Iris pigment epithelial cell (primary cell): ENCODE measurements around the gene UBE2C.
"Not testable (repeated sequence)": the region's sequence is repeated elsewhere in the genome, so short reads cannot be mapped to it uniquely, and the experiment has no call there.

Experiments used
- DNase-seq: peaks from one replicate; pipeline ENCODE4 v3.0.0-alpha.2; 2011; ENCODE audit warnings: low read depth

UBE2C gene

DNA sequence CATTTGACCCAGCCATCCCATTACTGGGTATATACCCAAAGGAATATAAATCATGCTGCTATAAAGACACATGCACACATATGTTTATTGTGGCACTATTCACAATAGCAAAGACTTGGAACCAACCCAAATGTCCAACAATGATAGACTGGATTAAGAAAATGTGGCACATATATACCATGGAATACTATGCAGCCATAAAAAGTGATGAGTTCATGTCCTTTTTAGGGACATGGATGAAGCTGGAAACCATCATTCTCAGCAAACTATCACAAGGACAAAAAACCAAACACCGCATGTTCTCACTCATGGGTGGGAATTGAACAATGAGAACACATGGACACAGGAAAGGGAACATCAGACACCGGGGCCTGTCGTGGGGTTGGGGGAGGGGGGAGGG, 14.5 kb upstream of the UBE2C start:
- DNase-seq: not testable (repeated sequence)

DNA sequence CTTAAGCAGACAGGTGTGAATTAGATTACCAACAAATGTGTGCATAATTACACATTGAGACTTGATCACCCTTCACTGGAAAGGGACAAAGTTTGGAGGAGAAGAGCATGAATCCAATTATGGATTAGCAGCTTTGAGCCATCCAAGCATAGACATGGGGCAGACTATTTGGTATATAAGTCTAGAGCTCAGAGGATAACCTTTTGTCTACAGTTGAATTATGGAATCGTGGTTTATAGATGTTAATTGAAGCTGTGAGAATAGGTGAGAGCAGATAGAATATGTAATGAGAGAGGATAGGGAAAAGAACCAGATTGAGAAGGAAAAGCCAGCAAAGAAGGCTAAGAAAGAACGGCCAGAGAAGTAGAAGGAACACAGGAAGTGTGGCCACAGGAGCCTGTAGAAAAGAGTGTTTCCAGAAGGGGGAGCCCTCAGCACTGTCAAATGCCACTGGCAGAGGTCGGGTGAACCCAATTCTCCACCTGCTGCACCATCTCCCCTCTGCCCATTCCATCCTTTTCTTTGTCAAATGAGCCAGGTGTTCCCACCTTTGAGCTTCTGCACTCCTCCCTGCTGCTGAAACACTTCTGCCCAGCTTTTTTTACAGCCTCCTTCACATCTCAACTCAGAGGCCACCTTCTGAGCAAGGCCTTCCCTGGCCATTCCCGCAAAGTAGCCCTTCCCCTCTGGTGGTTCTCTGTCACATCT, 13.4 kb upstream of the UBE2C start:
- peak; percentile 51 for DNase-seq

DNA sequence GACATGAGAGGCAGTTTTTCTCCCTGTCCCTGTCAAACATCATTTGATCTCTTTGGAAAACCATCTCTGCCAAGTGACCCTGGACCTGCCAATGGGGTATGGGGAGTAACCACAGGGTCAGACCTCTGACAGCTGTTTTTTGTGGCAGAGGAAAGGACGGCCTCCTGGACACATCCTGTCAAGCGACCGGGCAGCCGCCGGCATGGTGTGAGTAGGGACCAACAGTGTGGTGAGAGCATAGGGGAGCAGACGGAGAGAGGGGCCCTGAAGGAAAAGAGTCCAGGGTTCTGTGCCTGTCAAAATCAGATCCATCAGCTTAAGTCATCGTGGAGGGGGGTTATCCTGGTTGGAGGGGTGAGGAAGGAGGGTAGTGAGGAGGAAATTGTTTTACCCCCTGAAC, 10.6 kb upstream of the UBE2C start:
- DNase-seq: no peak

DNA sequence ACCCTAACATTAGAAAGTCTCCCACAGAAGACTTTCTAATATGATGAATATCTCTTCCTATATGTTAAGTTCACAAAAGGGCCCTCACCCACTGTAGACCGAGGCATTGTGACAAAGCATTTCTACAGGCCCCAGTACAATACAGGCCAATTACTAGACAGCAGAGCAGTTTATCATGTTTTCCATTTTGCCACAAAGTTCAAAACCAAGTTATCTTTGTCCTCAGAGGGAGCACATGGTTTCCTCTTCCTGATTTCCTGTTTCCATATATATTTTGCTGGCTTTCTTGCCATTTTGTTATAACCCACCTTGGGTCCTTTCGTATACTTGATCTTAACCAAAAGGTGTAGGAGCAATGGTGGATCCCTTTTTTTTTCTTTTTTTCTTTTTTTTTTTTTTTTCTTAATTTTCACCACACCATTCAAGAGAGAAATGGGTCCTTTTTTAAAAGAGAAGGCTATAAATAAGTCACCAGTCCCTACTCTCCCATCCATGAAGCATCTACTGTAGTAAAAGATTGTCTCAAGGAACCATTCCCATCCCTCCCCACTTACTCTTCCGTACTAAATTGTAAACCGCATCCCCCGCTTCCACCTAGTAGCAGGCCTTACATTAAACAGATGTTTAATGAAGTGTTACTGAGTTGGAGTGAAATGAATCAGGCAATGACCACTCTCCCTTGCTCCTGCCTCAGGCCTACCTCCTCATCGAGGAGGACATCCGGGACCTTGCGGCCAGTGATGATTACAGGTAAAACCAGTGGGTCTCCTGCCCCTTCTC, 2.1 kb upstream of the UBE2C start:
- no peak for DNase-seq

DNA sequence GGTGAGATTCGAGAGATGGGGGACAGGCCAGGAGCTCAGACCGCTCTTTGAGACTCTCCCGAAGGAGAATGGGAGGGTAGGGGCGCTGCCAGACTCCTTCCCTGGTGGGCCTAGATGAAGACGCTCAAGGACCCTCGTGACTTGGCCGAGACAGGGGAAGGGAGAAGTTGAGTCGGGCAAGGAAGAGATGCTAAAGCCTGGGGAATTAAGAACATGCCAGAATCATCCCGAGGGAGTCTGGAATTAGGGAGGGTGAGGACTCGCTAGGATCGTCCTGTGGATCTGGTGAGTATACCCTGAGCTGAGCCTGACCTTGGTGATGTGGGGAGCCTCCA, 529 bp downstream of the UBE2C start:
- DNase-seq: no peak

DNA sequence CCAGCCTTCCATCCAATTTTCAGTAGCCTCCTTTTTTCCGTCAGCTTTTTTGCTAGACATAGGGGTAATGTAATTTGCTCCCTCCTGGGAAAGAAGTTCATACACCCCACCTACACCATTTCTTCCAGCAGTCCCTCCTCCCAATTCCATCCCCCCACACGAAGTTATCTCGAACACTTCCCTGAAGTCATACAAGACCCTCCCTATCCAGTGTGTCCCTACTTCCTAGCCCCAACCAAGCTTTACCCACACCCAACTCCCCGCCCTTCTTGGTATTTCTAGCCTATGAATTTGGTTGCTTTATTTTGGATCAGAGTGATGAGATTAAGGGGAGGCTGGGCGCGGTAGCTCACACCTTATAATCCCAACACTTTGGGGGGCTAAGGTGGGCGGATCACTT, 1.0 kb downstream of the UBE2C start:
- DNase-seq: no peak

DNA sequence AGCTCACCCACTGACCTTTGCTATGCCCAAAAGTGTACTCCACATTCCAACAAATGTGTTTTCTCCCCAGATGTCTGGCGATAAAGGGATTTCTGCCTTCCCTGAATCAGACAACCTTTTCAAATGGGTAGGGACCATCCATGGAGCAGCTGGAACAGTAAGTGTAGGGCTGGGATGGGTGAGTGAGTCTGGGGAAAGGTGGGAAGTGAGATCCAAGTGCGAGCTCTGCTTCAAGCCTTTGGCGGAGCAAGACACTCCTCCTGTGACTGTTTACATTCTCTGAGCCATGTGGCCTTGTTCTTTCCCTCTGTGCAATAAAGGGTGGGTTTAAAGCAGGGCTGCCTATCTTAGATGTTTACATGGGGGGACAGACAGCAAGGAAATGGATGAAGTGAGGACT, 1.9 kb downstream of the UBE2C start:
- peak; percentile 41 for DNase-seq

DNA sequence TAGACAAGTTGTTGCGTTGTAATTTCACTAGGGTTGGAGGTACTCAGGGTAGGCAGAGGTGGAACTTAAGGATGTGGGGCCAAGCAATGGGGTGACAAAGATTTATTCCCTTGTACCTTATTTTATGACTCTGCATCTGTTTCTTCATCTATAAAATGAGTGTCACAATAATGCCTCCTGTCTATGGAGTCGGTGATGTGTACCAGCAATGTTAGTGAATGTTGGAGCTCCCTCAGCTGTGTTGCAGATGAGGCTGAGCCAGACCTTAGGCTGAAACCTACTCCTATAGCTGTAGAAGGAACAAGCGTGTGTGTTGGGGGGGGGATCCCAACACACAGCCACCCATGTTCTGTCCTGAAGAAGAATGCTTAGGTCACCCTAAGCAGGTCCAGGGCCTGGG, 4.5 kb downstream of the UBE2C start:
- DNase-seq: no peak

DNA sequence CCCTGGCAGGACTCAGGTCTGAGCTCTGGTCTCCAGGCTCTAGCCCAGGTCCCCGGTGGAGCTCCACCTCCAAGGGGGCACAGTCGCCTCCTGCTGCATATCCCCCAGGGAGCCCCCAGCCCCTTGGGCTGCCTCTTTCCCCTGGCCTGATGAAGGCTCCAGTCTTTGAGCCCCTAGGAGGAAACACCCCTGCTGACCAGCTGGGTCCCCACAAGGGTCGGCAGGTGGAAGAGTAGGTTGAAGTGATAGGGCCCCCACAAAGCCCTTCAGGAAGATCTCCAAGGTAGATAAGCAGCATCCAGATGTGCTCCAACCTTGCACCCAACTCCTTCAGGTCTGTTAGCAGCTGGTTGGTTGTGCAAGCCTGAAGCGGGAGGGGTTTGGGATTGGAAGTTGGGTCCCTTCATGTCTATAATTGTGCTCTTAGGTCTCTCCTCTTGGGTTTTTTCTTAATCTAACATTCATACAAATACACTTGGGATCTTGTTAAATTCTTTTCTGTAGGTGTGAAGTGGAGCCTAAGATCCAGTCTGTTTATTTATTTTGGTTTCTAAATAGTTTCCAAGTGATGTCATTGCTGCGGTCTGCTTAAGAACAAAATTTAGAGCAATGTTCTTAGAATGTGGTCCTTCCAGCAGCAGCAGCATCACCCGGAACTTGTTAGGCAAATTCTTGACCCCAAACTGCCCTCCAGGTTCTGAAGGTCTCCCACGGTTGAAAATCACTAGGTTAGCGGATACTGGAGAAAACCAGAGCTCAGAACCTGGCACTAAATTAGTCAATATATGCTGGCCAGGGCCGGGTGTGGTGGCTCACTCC, 5.1 kb downstream of the UBE2C start:
- DNase-seq: peak; percentile 92

DNA sequence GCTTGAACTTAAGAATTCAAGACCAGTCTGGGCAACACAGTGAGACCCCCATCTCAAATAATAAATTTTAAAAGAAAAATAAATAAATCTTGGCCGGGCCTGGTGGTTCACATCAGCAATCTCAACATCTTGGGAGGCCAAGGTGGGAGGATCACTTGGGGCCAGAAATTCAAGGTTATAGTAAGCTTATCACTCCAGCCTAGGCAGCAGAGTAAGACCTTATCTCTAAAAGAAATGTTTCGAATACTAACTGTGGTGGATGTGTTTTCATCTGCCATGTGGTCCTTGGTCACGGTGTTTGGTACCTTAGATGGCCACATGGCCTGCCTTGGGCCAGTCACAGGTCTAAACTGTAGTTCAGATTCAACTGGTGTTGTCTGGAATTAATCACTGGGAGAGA, 5.8 kb downstream of the UBE2C start:
- DNase-seq: no peak

DNA sequence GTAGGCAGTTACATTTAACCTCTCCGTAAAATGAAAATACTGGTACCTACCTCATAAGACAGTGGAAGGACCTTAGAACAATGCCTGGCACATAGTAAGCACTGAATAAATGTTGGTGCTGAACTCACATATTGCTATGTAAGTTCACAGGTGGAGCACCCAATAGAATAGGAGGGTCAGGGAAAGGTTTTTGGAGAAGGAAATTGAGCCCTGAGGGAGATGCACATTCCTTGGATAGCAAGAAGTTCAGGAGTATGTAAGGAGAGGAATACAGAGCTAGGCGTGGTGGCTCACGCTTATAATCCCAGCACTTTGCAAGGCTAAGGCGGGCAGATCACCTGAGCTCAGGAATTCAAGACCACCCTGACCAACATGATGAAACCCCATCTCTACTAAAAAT, 7.0 kb downstream of the UBE2C start:
- DNase-seq: no peak

DNA sequence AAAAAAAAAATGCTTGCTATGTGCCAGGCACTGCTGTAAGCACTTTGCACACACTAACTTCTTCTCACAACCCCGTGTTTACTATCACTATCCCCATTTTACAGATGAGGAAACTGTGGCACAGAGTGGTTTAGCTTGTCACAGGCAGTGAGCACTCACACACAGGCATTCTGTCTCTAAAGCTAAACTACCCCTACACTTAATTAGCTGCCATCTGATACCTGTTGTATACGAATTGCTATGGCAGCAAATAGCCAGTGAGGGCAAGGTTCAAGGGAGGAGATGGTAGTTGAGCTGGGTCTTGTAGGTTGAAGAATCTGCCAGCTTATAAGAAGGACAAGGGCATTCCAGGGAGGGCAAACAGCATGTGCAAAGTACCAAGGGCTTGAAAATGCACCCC, 9.5 kb downstream of the UBE2C start:
- no peak for DNase-seq

DNA sequence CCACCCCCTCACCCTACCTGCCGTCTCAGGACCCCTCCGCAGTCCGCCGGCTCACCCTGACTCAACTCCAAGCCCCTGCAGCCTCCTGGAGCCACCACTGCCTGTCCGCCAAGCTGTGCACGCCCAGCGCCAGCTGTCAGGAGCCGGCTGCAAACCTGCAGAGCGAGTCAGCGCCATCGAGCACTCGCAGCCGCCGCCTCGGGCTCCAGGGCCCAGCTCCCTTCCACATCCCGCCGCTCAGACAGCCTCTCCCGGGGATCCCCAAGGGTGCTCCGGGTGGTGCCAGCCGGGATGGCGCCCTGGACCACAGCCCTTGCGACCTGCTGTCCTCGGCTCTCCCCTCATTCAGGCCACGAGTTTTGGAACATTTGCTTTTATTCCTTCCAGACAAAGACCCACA, 10.4 kb downstream of the UBE2C start:
- DNase-seq: no peak

DNA sequence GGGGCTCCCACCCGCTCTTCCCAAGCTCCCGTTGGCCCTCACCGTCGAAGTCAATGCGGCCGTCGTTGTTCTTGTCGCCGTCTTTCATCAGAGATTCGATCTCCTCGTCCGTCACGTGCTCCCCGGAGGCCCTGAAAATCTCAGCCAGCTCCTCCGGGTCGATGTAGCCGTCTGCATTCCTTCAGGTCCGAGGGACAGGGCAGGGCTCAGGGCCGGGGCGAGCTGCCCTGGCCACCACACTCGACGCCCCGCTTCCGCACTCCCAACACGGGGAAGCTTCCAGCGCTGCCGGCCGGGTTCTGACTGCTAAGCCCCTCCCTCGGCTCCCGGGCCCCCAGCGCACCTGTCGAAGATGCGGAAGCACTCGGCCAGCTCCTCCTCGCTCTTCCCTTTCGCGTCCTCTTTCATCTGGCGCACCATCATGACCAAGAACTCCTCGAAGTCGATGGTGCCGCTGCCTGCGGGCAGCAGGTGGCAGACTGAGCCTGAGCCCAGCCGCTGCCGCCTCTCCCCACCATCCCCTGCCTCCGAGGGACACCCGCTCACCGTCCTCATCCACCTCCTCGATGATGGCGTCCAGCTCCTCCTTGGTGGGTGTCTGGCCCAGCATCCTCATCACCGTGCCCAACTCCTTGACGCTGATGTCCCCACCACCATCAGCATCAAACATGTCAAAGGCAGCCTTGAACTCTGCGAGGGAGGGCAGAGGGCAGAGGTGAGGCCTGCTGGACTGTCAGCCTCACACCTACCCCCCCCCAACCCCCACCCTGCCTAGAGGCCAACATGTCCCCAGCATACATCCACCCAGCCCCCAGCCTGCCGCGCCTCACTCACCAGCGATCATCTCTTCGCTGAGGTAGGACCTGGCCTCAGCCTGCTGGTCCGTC, 11.7 kb downstream of the UBE2C start:
- peak; percentile 35 for DNase-seq

DNA sequence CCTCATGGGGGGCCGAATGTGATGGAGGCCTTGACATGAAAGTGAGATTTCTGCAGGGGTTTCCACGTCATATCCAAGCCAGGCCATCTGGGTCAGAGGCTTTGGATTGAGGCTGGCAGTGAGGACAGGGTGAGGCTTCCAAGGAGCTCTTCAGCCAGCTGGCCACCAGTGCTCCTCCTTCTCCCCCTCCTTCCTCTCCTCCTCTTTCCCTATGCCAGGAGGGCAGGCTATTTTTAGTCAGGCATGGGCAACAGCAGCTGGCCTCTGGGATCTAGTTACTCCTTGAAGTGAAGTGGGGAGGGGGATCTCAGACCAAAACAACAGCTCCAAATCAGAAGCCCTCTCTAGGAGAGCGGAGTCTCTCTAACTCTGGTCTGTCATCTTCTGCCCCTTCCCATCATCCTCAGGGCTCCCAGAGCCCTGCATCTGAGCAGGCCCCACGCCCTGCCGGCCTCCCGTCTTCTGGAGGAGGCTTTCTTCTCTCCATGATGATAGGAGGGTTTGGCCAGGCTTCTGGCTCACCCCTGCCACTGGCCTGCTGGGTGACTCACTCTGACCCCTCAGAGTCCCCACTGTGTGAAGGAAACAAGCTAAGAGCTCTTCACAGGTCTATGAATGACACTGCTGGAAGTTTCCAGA, 14.1 kb downstream of the UBE2C start:
- DNase-seq: no peak

DNA sequence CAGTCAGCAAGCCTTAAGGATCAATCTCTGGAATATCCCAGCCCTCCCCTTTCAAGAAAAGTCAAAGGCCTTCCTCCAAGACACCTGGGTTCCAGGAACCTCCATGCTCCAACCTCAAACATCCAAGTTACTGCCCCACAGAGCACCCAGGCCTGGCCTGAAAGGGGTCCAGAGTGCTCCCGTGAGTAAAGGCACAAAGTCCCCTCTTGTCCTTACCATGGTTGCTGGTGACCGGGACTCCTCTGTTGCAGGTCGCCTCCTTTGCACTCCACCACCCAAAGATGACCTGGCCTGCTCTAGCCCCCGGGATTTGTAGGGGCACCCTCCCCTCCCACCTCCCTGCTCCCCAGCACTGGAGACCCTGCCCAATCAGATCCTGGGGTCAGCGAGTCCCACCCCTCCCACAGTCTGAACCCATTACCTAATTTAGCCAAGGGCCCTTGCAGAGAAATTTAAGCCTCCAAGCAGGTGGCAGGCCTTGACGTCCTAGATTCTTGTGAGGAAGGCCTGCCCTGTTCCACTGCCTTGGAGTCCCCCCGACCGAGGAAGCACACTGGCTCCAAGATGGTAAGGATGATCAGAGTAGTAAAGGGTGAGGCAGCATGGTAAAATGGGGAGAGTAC, 14.7 kb downstream of the UBE2C start, which contains the start of gene TNNC2:
TNNC2 (minus strand) TSS at position 283 of the 623 bp plus-strand sequence; CDS start at position 219, 64 bp downstream.
- DNase-seq: no peak

DNA sequence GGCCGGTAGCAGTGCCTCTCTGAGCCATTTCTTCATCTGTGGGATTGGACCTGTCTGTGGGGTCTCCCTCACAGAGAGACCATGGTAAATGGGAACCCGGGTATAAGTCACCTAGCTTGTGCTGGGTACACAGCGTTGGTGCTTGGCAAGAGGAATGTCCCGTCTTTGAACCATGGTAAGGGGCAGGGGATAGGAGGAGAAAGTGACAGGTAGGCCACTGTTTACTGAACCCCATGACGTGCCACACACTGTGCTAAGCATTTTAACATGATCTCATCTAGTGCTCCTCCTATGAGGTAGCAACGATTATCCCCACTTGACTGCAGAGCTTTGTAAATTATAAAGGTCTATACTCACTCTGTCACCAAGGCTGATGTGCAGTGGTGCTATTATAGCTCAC, 15.3 kb downstream of the UBE2C start:
- DNase-seq: no peak

DNA sequence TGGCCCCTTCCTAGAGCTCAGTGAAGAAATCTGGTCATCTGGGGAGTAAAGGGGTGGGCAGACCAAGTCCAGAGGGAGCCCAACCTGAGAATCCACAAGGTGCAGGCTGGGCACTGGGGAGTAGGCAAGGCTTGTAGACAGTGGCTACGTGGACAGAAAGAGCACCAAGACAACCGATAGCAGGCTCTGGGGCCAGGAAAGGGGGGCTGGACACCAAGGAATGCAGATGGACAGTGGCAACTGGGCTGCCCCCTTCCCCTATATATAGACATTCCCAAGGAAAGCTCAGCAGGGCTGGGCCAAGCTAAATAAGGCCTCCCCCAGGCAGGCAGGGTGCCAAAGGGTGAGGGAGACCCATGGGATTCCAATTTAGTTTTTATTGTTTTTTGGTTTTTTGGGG, 16.1 kb downstream of the UBE2C start:
- DNase-seq: no peak

DNA sequence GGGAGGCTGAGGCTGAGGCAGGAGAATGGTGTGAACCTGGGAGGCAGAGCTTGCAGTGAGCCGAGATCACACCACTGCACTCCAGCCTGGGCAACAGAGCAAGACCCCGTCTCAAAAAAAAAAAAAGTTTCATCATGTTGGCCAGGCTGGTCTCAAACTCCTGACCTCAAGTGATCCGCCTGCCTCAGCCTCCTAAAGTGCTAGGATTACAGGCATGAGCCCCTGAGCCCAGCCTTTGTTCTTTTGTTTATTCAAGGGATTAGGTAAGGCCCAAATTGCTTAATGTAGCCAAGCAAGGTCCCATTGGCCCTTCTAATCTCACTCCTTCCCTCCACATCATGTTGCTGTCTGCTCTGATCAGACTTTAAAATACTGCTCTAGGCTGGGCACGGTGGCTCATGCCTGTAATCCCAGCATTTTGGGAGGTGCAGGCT, 17.2 kb downstream of the UBE2C start:
- DNase-seq: not testable (repeated sequence)

DNA sequence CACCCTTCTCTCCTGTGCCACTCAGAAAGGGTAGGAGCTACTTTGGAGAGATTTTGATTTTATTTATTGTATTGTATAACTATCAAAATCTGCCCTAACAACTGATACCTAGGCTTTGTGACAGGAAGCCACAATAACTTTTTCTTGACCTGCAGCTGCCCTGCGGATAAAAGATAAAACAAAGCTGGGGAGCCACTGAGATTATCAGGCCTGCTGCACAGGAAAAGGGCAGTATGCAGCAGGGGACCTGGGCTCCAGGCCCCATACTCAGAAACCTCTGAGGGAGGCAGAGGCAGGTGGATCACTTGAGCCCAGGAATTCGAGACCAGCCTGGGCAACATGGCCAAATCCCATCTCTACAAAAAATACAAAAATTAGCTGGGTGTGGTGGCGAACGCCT, 20.2 kb downstream of the UBE2C start:
- DNase-seq: no peak
